Measurements from ENCODE around the gene ALK. TPM values are rescaled to one million over a fixed set of nuclear protein-coding genes. Genes with fewer than 3 reads are reported as not detected.
"Not testable (repeated sequence)": the region's sequence is repeated elsewhere in the genome, so short reads cannot be mapped to it uniquely, and the experiment has no call there.

Gene ALK
- total RNA-seq, 1 experiment from 2014 or later, result not detected

DNA sequence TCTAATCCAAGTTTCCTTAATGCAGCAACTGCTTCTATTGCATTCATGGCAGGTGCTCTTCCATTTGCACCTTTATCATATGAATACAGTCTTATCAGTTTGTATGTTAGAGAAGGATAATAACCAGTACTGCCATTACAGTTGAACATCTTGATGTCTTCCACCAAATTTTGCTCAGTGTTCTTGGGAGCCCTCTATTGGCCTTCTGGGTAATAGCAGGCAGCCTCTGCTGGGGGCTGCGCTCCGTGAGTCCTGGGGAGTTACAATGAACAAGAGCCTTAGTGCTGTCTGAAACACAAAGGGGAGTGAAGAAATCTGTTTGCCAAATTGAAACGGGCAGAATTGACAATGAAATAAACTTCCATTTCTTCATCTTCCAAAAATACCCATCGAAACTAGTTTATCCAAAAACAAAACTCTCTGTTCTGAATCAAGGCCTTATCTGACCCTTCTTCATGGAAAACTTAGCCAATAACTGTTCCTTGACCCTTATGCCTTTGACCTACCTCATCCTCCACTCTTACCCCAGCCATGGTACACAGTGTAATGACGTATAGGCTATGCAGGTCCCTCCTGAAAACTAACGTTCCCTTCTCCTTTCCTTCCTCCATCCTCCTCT, 79.9 kb downstream of the ALK start:
- peak; percentile 48 for DNase-seq (ENCODE audit: low spot score)

GRCh38 chr2:29839306-29839705, 82.1 kb downstream of the ALK start:
- DNase-seq (ENCODE audit: low spot score), result no peak

- no peak for DNase-seq (ENCODE audit: low spot score)
These were observed 83.5 kb downstream of the ALK start for GRCh38 chr2:29837925-29838324.

DNA sequence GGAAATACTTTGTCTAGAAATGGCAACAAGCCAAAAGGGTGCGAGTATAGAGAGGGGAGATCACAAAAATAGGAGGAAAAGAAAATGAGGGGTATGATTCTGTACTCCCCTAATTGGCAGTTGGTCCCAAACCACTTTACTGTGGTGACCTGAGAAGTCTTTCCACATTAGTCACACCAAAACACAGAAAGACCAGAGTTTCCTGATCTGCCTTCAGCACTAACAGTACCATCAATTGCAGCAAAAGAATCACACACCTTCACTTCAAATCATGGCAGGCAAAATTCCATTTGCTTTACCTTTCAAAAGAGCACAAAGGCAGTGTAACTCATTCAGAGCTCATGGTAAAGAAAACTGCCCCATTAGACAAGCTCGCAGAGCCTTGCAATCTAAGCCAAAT, 86.8 kb downstream of the ALK start:
- no peak for DNase-seq (ENCODE audit: low spot score)

- no peak for DNase-seq (ENCODE audit: low spot score)
These were observed 87.3 kb downstream of the ALK start for GRCh38 chr2:29834036-29834540.

GRCh38 chr2:29831560-29831959, 89.8 kb downstream of the ALK start:
- no peak for DNase-seq (ENCODE audit: low spot score)

DNA sequence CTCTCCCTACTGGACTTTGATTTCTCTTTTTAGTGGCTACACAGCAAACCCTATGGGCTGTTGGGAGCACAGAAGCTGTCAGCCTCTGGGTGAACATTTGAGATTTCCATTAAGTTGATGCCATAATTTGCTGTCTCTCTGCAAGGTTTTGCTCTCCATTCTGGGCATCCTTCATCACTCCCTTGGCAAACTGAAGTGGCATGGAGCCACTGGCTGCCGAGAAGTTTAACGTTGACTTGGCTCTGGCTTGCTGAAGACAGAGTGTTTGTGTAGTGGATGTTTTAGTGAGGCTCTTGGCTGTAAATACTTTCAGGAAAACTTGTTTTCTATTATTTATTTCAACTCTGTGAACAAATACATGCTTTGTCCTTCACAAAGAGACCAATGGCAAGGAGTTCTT, 91.5 kb downstream of the ALK start:
- no peak for DNase-seq (ENCODE audit: low spot score)

- not testable (repeated sequence) for DNase-seq (ENCODE audit: low spot score)
These were observed 97.2 kb downstream of the ALK start for GRCh38 chr2:29824145-29824544.

DNA sequence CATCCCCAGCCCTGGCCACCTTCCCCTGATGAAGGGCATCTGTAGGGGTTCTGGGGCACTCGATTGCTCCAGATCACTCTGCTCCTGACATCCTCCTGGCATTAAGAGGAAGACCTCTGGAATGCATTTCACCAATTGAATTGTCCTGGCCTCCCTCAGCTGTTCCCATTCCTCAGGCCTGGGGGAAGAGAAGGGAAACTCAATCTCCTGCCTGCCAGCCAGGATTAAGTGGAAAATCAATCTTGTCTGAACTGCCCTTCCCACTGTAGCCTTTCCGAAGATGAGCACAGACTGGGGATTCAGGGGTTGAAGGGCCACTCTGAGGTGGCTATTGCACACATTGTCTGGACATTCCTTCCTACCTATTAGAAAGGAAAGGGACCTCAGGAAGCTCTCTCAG, 99.8 kb downstream of the ALK start:
- no peak for DNase-seq (ENCODE audit: low spot score)

GRCh38 chr2:29819570-29819969, 101.8 kb downstream of the ALK start:
- no peak for DNase-seq (ENCODE audit: low spot score)

DNA sequence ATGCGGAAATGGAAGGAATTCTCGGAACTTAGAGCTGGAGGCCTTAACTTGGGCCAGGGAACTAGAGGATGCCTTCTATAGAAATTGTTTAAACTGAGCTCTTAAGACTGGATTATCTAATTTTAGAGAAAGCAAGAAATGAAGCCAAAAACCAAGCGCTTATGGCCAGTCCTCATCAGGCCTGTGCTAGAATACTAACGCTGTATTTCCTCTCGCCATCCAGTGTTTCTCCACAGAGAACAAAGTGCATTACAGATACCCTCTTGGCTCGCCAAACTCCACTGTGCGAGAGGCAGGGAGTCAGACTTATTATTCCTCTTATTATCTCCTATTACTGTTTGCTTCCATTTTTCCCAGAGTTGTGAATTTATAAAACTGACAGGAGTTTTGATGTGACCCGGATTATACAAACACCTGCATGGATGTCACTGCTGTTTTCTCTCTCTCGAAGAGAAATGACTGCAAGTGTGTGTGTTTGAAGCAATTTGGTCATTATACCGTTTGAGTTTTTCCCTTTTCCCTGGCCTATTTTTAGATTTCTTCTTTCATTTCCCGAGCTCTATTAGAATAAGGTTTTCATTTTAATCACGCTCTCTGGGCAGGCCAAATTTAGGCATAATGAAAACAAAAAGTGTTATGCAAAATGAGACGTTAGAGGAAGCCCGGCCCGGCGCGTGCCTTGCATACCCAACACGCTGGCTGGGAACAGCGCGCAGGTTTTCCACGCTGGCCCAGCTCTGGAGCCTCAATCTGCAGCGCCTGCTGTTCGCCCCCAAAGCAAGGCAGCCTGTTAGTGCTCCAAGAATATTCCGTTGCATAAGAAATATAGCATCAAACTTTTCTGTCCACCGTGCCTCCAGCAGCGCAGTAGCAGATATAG, 103.3 kb downstream of the ALK start:
- DNase-seq (ENCODE audit: low spot score), result no peak

- no peak for DNase-seq (ENCODE audit: low spot score)
These were observed 104.1 kb downstream of the ALK start for GRCh38 chr2:29817299-29817698.

DNA sequence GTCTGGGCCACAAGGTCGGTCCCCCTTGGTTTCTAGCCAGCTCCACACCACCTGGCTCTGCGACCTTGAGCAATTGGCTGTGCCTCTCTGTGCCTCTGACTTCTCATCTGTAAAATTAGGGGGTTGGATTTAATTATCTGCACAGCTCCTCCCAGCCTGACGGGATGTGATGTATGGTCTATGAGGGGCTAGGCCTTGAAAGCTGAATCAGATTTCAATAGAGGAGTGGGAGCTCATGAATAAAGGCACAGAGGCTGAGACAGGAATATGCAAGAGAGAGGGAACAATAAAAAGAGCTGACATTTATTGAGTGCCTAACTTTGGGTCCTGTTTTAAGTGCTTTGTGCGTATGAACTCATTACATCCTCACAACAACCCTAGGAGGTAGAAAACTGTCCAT, 104.7 kb downstream of the ALK start:
- DNase-seq (ENCODE audit: low spot score), result no peak

DNA sequence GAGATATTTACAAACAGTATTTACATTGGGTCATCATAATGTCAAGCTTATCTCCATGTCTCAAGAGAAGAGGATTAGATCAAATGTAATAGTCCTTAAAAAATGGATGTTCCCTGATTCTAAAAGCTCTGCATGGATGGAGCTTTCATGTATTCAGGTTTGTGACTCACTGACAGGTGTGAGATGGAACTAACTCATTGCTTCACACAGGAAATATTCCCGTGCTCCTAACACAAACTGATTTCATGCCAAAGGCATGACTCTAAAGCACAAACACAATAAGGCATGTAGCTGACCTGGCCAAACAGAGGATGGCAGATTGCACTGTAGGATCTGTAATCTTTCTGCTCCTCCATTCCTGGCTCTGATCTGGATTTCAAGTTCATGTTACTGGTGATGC, 110.0 kb downstream of the ALK start:
- no peak for DNase-seq (ENCODE audit: low spot score)

GRCh38 chr2:29810956-29811355, 110.4 kb downstream of the ALK start:
- no peak for DNase-seq (ENCODE audit: low spot score)

DNA sequence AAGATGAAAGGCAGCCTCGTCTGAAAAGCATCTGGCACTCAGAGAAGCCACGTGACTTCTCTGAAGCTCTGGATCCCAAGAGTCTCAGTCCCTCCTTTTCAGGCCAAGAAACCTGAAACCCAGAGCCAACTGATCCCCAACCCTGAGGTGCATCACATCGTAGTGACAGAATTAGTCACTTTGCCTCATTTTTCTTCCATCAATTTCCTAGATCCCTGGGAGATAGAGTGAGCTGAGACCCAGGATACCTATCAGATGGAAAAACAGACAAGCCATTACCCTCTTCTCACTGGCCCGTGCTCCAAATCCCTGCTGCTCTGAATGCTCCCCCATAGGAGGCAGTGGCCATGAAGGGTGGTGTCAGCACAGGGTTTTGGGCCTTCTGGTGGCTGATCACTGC, 113.1 kb downstream of the ALK start:
- DNase-seq (ENCODE audit: low spot score), result no peak

GRCh38 chr2:29807082-29807481, 114.3 kb downstream of the ALK start:
- no peak for DNase-seq (ENCODE audit: low spot score)

- no peak for DNase-seq (ENCODE audit: low spot score)
These were observed 114.9 kb downstream of the ALK start for GRCh38 chr2:29806461-29806860.

DNA sequence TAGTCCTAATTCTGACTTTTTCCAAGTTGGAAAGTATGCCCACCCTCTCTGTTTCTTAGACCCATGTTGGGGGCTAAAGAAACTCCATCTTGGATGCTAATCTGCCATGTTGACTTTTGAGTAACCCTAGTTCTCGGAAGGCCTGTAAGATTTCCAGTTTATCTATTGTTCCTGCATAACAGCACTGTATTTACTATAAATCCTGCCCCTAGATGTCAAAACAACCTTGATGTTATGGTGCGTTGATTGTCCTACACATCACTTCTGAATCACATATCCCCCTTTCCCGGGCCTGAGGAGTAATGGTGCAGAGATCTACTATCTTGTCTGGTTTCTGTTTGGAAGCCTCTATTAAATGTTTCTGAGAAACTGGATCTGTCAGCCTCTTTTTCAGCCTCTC, 116.7 kb downstream of the ALK start:
- DNase-seq (ENCODE audit: low spot score), result no peak

GRCh38 chr2:29803537-29803936, 117.8 kb downstream of the ALK start:
- DNase-seq (ENCODE audit: low spot score), result no peak

DNA sequence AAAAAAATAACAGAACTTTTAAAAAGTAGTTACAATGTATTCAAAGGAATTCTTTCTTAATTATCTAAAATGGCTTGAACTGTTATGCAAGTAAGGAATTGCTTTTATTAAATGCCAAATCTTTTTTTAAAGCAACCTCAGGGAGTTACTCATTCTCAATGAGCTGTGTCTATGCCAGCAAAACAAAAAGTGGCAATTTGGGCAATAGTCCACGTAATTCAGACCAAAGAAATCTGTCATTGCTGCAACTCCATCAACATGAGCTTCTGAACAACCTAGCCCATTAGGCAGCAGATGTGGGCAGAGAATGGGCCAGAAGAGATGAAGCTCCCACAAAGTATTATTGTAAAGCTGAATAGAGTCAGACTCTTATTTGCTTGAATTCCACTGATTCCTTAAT, 118.4 kb downstream of the ALK start:
- DNase-seq (ENCODE audit: low spot score), result no peak

DNA sequence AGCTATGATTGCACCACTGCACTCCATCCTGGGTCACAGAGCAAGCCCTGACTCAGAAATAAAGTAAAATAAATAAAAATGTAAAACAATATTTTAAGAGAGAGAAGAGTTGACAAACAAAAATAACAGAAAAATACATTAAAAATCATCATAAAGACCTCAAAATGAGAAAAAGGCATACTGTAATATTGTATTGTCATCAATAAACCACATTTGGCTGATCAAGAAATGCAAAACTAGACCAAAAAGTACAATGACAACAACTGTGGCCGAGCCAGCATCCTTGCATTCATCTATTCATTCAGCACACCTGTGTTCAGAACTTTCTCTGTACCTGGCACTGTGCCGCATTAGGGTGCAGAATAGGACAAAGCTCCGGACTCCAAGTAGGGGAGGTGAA, 121.8 kb downstream of the ALK start:
- DNase-seq (ENCODE audit: low spot score), result no peak

DNA sequence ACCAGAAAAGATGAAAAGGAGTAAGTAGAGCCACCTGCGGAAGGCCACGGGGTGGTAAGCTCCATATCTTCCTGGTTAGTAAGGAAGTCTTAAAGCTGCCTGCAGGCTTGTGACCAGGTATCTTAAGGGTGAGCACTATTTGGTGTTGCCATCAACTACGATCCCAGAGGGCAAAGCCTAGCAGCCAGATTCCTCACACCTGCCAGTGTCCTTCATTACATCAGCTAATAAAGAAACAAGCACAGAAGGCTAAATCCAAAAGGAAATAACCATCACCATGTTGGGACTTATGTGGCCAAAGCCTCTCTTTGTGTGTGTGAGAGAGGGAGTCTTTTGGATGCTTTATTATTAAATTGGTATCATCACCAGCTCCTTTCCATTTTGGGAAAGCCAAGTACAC, 123.5 kb downstream of the ALK start:
- no peak for DNase-seq (ENCODE audit: low spot score)
